Lower leg skin (tissue), 4 donors: ENCODE data around the gene NPHS1. TPM values are rescaled to one million over a fixed set of nuclear protein-coding genes. Genes with fewer than 3 reads are reported as not detected.

Experiments used
- DNase-seq, 2 donors: peaks; one replicate each; pipeline ENCODE4 v3.0.0-alpha.2; 2019; ENCODE audit warnings: low spot score in 2 of 2
- H3K4me3 ChIP-seq: fragments of 200-600 bp; sonication (generic); 2 replicates; pipeline ENCODE4 v1.5.1; 2017; ENCODE audit warnings: mild to moderate bottlenecking, low read depth; ENCODE audit not compliant: poor library complexity, severe bottlenecking
- POLR2A ChIP-seq, 2 donors: fragments of 450-650 bp; IDR thresholded peaks; one replicate each; pipeline ENCODE4 v1.6.1; 2016 to 2017; ENCODE audit warnings: antibody characterized with exemption in 2 of 2, mild to moderate bottlenecking in 1 of 2, moderate library complexity in 1 of 2
- WGBS, 2 donors: methylation state at CpG; one replicate each; pipeline ENCODE4 v1.1.5; 2018; 5-methylcytosine and 5-hydroxymethylcytosine counted together
- intact Hi-C: fragments of 100-400 bp; cut with DNase I; formaldehyde crosslinking; loops from one replicate; pipeline ENCODE4 v1.15.0; 2023; ENCODE audit warnings: low total_unique reads
- total RNA-seq, 4 donors: library from RNA; depleted of rRNA; stranded (reverse); fragments of >200 nt; gene quantifications; one replicate each; pipeline ENCODE4 v1.1.0, GENCODE V29; 2016
- TF ChIP-seq, protein P1 (sequence below), 3 donors: fragments of 450-650 bp; IDR thresholded peaks; one replicate each; pipeline ENCODE4 v1.5.1; 2016; ENCODE audit warnings: antibody characterized with exemption in 3 of 3, mild to moderate bottlenecking in 3 of 3, moderate library complexity in 2 of 3

The NPHS1 gene
- total RNA-seq, 4 donors from 2014 or later, result not detected

GRCh38 chr19:35889370-35890112 lies 37.2 kb upstream of the NPHS1 start:
- no peak for DNase-seq
- no peak for TF ChIP-seq POLR2A (IDR thresholded peaks at IDR 0.05)
- TF ChIP-seq, protein P1, sequence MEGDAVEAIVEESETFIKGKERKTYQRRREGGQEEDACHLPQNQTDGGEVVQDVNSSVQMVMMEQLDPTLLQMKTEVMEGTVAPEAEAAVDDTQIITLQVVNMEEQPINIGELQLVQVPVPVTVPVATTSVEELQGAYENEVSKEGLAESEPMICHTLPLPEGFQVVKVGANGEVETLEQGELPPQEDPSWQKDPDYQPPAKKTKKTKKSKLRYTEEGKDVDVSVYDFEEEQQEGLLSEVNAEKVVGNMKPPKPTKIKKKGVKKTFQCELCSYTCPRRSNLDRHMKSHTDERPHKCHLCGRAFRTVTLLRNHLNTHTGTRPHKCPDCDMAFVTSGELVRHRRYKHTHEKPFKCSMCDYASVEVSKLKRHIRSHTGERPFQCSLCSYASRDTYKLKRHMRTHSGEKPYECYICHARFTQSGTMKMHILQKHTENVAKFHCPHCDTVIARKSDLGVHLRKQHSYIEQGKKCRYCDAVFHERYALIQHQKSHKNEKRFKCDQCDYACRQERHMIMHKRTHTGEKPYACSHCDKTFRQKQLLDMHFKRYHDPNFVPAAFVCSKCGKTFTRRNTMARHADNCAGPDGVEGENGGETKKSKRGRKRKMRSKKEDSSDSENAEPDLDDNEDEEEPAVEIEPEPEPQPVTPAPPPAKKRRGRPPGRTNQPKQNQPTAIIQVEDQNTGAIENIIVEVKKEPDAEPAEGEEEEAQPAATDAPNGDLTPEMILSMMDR (IDR thresholded peaks at IDR 0.05), result no peak
- 91 to 92% methylated on average over 18 of the region's 18 CpGs for WGBS, 2 donors
- intact Hi-C loops, result no loop called here
- no peak overlapping the region for H3K4me3 ChIP-seq

GRCh38 chr19:35888398-35888797 lies 36.1 kb upstream of the NPHS1 start:
- TF ChIP-seq POLR2A (IDR thresholded peaks at IDR 0.05), result no peak
- TF ChIP-seq, protein P1 (IDR thresholded peaks at IDR 0.05), result no peak
- intact Hi-C loops, result no loop called here
- WGBS, 2 donors, result 93 to 96% methylated on average over 9 of the region's 9 CpGs

DNA sequence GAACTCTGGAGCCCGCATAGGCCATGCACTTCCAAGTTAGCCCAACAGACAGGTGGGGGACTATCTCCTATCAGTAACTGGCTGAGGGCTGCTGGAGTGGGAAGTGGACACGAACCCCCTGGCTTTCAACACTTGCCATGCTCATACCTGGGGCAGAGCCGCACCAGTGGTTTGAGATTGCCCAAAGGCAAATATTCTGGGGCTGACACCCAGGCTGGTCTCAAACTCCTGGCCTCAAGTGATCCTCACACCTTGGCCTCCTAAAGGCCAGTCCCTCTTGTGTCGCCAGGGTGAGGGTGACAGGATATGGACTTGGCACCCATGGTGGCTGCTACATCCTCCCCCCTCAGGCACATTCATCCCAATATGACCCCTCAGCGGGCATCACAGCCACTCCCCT lies 34.9 kb upstream of the NPHS1 start:
- no peak for TF ChIP-seq POLR2A (IDR thresholded peaks at IDR 0.05)
- TF ChIP-seq, protein P1 (IDR thresholded peaks at IDR 0.05), result no peak
- DNase-seq, result no peak
- H3K4me3 ChIP-seq, result no peak overlapping the region
- intact Hi-C loops, result no loop called here
- WGBS, 2 donors, result 91% methylated on average over 5 of the region's 5 CpGs

More at GRCh38 chr19:35888398-35888797, 36.1 kb upstream of the NPHS1 start:
- DNase-seq, result no peak
- no peak overlapping the region for H3K4me3 ChIP-seq

- WGBS, 2 donors, result 88 to 91% methylated on average over 7 to 8 of the region's 8 CpGs
- TF ChIP-seq, protein P1 (IDR thresholded peaks at IDR 0.05), result no peak
- no peak for TF ChIP-seq POLR2A (IDR thresholded peaks at IDR 0.05)
- intact Hi-C loops, result no loop called here
These were observed 33.6 kb upstream of the NPHS1 start for GRCh38 chr19:35885904-35886303.

GRCh38 chr19:35885225-35885738 lies 33.0 kb upstream of the NPHS1 start:
- DNase-seq, result no peak
- TF ChIP-seq, protein P1 (IDR thresholded peaks at IDR 0.05), result no peak
- no peak for TF ChIP-seq POLR2A (IDR thresholded peaks at IDR 0.05)
- intact Hi-C loops, result no loop called here
- H3K4me3 ChIP-seq, result no peak overlapping the region
- 89 to 92% methylated on average over 6 of the region's 6 CpGs for WGBS, 2 donors

More at GRCh38 chr19:35885904-35886303, 33.6 kb upstream of the NPHS1 start:
- no peak for DNase-seq
- H3K4me3 ChIP-seq, result no peak overlapping the region
